GM18498 (cell line): Measurements from ENCODE around the gene MTF1.

Experiments used
- ATAC-seq: cut with Tn5 transposase; IDR thresholded peaks from one replicate; pipeline ENCODE4 v1.9.1; 2021; ENCODE audit warnings: mild to moderate bottlenecking, moderate library complexity; ENCODE audit not compliant: unreplicated experiment

The MTF1 gene

DNA sequence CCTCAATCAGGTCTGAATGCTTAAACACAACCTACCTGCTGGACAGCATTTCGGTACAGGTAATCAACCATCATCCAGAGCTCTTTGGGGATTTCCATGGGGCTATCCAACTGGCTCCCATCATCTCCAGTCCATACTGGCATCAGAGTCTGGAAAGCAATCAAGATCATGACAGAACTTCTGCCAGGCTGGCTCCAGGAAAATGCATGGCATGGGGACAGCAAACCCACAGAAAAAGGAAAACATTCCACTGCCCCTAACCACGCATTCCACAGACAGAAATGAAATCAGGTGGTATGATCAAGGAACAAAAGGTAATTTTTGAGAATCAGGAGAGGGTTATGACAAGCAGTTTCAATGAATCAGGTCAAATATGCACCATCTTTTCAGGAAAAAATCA is 9.1 kb upstream of the MTF1 start:
- ATAC-seq, result no peak

DNA sequence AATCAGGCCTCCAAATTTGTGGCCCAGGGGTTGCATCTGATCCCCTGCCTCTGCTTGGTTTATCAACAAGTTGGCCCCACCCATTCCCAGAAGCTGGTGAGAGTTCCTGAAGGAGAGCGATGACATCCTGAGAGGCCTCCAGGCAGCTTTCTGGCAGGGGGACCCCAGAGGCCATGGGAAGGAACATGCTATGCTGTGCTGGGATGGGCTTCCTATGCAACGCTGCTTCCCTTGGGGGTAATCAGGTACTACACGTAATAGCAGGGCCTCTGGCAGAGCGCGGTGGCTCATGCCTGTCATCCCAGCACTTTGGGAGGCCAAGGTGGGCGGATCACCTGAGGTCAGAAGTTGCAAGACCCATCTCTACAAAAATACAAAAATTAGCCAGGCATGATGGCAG is 8.4 kb upstream of the MTF1 start:
- no peak for ATAC-seq

DNA sequence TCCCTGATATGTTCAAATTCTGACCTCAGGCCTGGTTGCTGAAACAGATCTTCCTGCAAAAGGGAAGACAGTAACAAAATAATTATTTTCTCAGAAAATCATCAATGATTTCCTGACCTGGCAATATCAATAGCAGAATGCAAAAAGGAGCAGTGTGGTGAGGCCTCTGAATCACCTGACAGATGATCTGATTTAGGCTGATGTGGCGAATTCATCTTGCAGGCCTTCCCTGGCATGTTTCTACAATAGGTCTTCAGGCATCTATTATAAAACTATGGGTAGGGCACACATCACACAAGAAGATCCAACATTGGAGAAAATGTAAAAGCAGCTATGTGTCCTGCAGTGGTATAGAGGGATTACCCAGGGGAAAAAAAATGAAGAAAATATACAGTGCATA is 7.1 kb upstream of the MTF1 start:
- ATAC-seq, result no peak

DNA sequence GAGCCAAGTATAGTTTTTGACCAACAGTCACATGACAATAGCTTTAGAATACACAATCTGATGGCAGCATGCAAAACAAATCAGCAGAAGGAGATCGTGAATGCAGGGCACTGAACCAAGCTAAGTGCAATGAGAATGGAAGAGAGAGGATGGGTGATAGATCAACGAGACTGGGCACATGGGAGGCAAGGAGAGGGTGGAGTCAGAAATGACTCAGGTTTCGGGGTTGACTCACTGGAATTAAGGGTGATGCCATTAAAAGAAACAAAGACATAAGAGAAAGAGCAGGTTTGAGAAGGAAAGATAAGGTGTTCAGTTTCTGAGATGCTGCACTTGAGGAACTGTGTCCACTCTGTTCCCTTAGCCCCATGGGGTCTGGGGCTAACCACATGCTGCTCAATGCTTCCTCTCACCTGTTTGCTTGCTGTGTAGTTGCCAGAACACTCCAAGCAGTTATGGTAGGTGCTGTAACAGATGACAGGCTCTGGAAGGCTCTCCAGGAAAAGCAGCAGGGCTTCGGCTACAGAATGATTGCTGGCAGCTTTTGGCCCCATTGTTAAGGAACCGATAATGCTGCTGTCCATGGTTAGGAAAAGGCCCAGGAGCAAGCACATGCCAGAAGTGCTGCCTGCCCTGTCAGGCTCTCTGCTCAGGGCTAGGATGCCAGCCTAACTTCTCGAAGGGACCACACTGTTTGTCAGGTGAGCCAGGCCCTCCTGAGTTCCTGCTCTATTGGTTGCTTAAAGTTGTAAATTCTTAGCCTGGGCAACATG is 6.1 kb upstream of the MTF1 start:
- no peak for ATAC-seq

DNA sequence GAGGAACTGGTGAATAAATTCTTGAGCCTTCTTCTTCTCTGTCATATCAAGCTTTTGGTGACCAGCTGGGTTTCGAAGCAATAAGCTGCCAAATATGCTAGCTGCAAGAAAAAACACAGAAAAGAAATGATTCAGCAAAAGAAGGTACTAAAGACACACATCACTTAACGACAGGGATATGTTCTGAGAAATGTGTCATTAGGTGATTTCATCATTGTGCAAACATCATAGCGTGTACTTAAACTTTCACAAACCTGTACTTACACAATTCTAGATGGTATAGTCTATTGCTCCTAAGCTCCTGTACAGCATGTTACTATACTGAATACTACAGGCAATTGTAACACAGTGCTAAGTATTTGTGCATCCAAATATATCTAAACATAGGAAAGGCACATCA is 2.9 kb upstream of the MTF1 start:
- no peak for ATAC-seq

DNA sequence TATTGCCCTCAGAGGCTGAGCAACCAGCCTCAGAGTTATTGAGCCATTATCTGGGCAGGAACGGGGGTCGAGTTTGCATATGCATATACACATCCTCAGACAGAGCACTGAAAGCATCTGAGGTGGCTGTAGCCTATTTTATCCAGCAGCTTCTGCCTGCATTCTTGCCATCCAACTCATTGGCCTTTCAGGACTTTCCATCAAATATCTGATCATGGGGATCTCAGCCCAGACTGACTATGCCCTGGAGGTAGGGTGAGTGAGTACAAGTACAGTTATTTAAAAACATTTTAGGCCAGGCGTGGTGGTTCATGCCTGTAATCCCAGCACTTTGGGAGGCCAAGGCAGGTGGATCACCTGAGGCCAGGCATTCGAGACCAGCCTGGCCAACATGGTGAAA is 1.8 kb upstream of the MTF1 start:
- no peak for ATAC-seq

DNA sequence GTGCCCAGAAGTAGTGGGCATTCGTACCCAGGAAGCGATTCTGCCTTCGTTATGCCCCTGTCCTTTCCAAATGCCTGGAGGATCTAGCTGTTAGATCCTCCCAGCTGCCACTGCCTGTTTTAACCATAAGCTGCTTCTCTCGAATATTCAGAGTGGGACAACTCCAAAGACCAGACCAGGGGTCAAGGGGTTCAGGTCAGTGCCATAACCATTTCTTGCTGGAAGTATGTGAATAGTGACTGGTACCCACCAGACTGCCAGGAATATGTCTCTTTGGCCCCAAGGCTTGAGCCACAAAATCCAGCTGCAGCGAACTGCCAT is 914 bp upstream of the MTF1 start:
- ATAC-seq, result no peak

DNA sequence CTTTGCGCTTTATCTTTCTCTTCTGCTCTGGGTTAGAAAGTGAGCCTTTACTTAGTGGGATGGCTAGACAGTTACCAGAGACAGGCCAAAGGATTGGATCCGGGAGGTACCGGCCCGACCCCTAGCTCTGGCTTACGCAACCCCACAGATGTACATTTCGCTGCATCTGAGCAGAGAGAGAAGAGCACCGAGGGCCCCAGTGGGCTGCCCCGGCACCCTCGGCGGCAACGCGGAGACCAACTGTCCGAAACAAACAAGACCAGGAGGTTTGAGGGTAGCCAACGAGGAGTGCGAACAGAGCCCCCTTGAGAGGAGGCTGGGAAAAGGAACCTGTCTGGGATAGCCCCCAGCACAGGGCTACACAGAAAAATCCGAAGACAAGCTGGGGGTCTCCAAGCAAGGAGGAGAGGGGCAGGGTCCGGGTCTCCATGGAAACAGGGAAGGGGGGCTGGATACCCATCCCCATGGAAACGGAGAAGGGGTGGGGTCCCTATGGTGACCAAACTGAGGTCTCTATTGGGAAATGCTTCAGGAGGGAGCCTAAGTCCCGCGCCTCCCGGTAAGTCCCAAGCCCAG is 373 bp downstream of the MTF1 start:
- peak; percentile 26 for ATAC-seq

DNA sequence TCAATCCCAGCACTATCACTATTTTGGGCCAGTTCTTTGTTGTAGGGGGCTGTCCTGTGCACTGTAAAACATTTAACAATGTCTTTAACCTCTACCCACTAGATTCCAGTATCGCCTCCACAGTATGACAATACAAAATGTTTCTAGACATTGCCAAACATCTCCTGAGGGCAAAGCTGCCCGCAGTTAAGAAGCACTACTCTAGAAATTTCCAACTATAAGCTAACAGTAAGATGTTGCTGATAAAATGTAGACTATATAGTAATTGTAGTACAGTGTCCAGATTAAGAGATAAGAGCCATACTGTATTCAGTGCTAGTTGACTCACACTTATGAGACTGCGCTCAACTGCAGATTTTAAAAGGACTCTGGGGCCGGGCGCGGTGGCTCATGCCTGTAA is 5.0 kb downstream of the MTF1 start:
- ATAC-seq, result no peak

DNA sequence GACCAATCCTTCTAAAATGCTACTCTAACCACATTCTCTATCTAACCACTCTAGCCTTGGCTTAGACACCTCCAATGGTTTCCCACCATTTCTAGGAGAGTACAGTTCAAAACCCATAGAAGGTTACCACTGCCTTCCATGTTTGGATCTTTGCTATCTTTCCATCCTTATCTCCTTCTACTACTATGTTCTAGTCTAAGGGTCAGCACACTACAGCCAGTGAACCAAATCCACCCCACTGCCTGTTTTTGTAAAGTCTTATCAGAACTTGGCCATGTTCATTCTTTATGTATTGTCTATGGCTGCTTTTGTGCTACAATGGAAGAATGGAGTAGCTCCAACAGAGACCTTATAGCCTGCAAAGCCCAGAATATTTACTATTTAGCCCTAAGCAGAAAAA is 6.2 kb downstream of the MTF1 start:
- no peak for ATAC-seq

DNA sequence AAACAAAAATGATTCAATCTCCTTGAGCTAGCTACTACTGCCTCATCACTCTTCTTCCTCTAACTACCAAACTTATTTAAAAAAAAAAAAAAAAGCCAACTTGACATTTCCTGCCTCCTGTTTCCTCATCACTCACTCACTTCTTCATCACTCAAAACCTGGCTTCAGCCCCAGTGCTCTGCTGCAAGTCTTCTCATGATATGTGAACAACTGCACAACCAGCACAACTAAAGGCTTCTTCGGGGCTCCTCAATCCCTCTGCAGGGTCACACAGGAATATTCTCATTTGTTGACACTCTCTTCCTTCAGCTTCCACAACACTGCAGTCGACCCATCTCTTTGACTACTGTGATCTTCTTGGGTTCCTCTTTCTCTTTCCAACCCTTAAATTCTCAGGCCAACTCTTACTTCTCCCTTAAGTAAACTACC is 7.6 kb downstream of the MTF1 start:
- no peak for ATAC-seq

DNA sequence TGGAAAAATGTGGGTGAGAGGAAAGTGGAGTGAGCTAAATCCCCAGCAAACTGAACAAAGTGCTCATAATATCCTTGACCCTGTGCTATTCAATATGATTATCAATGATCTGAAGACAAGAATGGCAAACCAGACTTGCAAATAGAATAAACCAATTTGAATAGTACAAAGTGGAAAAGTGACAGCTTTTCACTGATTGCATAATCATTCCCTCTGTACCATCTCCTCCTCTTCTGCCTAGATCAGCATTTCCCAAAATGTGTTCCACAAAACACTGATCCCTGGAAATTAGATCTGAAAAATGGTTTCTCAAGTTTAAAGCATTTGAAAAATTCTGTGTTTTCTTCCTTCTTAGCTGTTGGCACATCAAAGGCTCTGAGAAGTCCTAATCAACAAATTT is 8.1 kb downstream of the MTF1 start:
- ATAC-seq, result no peak

DNA sequence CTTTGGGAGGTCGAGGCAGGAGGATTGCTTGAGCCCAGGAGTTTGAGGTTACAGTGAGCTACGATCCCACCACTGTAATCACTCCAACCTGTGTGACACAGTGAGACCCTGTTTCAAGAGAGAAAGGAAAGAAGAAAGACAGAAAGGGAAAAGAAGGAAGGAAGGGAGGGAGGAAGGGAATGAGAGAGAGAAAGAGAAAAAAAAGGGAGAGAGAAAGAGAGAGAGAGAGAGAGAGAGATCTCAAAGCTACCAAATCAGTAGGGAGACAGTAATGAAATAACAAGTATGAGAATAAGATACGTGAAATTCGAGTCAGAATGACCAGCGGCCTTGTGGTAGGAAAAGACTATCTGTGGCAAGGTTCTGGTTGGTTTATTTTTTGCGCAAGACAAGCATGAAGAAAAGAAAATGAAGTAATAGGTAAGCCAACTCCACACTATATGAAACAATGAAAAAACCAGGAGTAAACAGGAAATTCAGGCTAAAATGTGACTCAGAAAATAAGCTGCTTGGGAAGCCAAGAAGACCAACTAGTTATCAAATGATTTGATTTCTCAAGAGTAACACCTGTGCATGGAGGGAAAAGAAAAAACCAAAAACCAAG is 8.9 kb downstream of the MTF1 start:
- ATAC-seq, result no peak

DNA sequence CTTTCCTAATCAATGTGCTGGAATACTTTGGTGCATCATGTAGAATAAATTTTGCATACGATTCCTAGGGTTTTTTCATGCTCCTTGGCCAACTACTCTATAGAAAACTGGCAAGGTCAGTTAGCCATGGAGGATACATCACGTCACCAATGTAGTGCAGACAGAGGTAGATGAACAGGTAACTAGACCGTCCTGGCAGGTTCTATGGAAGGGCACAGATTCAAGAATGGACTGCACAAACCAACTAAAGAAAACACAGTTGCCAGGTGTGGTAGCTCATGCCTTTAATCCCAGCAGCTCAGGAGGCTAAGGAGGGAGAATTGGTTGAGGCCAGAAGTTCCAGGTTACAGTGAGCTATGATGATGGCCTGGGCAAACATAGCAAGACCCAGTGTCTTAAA is 9.9 kb downstream of the MTF1 start:
- ATAC-seq, result no peak

DNA sequence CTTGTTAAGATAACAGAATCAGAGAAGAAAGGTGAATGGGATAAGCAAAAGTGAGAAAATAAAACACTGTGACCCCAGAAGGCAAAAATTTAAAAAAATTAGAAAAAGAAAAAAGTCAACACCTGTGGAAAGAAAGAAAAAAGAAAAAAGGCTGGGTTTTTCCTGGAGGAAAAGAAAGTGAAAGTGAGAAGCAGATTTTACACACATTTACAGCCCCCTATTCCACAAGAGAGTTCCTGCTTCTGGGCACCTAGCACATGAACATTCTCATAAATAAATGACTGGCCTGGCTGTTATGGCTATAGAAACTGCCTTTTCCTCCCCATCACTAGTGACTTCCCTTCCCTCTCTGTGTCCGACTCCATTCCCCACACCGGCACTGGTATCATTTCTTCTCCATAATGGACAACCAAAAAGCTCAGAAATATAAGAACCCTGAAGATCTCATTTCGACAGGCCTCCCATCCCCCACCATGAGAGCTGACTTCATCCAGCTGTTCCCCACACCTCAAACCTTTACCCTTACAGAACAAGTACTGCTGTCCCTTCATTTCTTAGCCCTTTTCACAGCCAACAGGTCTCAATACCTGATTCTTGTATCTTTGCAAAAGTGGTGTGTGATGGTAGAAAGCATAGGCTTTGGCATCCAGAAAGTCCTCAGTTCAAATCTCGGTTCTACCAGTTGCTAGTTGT is 12.6 kb downstream of the MTF1 start:
- no peak for ATAC-seq

DNA sequence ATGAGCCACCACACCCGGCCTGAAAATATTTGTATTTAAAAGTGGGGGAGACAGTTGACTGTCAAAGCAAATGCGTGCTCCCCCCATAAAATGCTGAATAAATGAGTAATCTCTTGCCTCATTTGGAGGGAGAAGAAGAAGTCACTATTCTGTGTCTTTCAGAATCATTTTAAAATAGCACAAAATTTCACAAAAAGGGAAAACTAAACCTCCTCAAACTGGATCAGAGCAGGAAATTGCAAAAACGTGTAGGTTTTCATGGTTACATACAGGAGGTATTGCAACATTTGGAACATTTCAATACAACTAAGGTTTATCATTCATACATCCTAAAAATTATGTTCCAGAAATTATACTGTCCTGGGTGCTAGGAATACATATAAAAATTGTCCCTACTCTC is 13.6 kb downstream of the MTF1 start:
- no peak for ATAC-seq

DNA sequence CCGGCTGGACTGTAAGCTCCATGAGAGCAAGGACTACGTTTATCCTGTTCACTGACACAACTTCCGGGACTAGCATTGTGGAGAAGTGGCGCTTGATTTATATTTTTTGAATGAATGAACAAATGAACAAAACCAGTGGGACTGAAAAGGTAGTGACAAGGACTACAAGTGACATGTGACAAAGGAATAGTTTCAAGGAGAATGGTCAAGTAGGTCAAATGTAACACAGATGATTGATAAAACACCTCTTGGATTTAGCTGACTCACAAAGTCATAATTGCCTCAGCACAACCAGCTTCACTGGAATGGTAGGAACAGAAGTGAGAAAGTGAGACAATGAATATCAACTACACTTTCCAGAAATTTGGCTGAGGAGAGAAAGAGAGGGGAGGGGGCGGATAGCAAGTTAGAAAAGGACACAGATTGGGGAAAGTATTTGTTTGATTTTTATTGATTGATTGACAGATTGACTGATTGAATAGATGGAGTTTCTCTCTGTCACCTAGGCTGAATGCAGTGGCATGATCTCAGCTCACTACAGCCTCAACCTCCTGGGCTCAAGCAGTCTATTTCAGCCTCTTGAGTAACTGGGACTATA is 14.2 kb downstream of the MTF1 start:
- no peak for ATAC-seq

DNA sequence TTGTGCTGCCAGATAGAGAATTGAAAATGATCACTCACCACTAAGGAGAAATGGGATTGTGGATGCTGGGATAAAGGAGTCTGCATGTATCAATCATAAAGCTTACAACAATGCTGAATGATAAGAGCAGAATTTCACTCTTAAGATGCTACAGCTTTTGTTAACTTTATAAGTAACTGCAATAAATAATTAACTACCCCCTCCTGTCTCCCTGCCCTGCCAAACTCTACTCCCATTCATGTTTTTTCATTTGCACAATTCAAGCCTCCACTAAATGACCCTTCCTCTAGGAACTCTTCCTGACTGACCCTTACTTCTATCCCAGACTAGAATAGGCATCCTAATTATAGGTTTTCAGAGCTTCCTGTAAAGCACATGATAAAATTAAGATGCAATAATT is 14.9 kb downstream of the MTF1 start:
- no peak for ATAC-seq

DNA sequence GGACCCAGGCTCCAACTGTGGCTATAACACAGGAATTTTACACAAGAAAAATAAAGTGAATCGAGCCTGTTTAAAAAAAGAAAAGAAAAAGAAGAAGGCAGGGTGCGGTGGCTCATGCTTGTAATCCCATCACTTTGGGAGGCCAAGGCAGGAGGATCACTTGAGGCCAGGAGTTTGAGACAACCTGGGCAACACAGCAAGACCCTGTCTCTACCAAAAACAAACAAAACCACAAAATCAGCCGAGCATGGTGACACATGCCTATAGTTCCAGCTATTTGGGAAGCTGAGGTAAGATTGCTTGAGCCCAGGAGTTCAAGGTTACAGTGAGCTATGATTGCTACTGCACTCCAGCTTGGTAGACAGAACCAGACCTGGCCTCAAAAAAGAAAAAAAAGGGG is 17.7 kb downstream of the MTF1 start:
- ATAC-seq, result no peak

DNA sequence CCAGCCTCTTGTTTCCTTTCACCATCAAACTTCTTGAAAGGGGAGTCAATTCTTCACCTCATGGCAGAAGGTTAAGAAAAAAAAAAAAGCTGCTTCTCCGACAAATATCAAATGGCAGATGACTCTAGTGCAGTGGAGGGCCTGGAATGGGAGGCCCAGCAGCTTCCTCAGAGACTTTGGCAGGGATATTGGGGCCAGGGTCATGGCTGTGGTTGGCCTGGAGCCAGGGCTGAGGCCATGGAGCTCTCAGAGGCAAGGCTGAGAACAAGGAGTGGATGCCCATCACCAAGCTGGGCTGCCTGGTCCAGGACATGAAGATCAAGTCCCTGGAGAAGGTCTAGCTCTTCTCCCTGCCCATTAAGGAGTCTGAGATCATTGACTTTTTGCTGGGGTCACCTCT is 18.7 kb downstream of the MTF1 start:
- ATAC-seq, result no peak

DNA sequence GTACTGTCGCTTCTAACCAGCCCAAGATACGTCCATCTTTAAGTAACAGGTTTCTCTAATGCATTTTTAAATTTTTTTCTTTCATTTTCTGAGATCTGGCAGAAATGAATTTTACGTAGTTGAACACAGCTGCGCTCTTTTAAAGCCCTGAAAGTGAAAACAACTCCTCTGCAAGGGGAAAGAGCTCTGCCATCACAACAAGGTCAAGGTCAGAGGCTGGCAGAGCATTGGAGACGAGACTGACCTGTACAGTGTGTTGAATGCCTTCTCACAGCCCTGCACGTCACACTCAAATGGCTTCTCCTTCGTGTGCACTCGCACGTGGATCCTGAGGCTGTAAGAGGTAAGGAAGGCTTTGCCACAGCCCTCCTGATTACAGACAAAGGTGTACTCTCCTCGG is 19.7 kb downstream of the MTF1 start:
- ATAC-seq, result no peak

DNA sequence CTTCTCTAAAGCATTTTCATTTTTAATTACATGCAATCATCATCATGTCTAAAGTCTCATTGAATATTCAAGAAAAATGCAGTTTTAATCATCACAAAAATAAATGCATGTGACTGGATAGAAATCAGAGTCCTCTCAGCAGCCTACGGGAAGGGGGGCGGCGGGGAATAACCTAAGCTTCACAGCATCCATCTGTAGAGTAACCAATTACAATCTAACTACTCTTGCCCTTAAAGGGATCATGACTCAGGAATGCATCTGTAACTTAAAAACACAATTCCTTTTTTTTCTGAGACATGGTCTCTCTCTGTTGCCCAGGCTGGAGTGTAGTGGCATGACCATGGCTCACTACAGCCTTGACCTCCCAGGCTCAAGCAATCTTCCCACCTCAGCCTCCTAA is 22.6 kb downstream of the MTF1 start:
- ATAC-seq, result no peak
